ENCODE results near the gene PCDHGA2.

DNA sequence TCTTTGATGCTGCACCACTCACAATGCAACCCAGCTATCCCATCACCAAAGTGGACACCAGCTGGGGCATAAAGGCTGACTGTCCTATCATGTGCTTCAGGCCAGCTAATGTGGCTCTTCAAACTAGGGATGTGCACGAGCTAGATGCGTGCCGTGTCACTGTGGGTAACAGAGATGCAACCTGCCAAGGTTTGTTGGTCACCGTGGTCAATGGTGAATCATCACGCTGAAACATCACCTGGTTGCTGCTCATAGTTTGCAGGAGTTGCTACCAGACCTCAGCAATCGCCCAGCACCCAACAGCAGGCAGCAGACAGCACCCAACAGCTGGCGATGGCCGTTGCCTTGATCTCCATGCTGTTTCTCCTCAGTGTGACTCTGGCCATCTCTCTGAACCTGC is 10.3 kb upstream of the PCDHGA2 start:
- no peak for TF ChIP-seq SNAI2 (CRISPR knock-in tag; IDR thresholded peaks at IDR 0.05)
- no peak for TF ChIP-seq ESRRG (CRISPR knock-in tag; IDR thresholded peaks at IDR 0.05)
- TF ChIP-seq, protein P1, sequence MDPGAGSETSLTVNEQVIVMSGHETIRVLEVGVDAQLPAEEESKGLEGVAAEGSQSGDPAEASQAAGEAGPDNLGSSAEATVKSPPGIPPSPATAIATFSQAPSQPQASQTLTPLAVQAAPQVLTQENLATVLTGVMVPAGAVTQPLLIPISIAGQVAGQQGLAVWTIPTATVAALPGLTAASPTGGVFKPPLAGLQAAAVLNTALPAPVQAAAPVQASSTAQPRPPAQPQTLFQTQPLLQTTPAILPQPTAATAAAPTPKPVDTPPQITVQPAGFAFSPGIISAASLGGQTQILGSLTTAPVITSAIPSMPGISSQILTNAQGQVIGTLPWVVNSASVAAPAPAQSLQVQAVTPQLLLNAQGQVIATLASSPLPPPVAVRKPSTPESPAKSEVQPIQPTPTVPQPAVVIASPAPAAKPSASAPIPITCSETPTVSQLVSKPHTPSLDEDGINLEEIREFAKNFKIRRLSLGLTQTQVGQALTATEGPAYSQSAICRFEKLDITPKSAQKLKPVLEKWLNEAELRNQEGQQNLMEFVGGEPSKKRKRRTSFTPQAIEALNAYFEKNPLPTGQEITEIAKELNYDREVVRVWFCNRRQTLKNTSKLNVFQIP (CRISPR knock-in tag; IDR thresholded peaks at IDR 0.05; ENCODE audit: borderline replicate concordance, low read depth), result no peak
- TF ChIP-seq ZNF8 (CRISPR knock-in tag; IDR thresholded peaks at IDR 0.05), result no peak
- TF ChIP-seq, protein P2, sequence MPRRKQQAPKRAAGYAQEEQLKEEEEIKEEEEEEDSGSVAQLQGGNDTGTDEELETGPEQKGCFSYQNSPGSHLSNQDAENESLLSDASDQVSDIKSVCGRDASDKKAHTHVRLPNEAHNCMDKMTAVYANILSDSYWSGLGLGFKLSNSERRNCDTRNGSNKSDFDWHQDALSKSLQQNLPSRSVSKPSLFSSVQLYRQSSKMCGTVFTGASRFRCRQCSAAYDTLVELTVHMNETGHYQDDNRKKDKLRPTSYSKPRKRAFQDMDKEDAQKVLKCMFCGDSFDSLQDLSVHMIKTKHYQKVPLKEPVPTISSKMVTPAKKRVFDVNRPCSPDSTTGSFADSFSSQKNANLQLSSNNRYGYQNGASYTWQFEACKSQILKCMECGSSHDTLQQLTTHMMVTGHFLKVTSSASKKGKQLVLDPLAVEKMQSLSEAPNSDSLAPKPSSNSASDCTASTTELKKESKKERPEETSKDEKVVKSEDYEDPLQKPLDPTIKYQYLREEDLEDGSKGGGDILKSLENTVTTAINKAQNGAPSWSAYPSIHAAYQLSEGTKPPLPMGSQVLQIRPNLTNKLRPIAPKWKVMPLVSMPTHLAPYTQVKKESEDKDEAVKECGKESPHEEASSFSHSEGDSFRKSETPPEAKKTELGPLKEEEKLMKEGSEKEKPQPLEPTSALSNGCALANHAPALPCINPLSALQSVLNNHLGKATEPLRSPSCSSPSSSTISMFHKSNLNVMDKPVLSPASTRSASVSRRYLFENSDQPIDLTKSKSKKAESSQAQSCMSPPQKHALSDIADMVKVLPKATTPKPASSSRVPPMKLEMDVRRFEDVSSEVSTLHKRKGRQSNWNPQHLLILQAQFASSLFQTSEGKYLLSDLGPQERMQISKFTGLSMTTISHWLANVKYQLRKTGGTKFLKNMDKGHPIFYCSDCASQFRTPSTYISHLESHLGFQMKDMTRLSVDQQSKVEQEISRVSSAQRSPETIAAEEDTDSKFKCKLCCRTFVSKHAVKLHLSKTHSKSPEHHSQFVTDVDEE (CRISPR knock-in tag; IDR thresholded peaks at IDR 0.05), result no peak
- TF ChIP-seq ZFP3 (CRISPR knock-in tag; IDR thresholded peaks at IDR 0.05), result no peak
- TF ChIP-seq PPARA (CRISPR knock-in tag; IDR thresholded peaks at IDR 0.05; ENCODE audit: borderline replicate concordance), result no peak
- no peak for TF ChIP-seq TOX (CRISPR knock-in tag; IDR thresholded peaks at IDR 0.05; ENCODE audit: borderline replicate concordance)
- TF ChIP-seq, protein P3, sequence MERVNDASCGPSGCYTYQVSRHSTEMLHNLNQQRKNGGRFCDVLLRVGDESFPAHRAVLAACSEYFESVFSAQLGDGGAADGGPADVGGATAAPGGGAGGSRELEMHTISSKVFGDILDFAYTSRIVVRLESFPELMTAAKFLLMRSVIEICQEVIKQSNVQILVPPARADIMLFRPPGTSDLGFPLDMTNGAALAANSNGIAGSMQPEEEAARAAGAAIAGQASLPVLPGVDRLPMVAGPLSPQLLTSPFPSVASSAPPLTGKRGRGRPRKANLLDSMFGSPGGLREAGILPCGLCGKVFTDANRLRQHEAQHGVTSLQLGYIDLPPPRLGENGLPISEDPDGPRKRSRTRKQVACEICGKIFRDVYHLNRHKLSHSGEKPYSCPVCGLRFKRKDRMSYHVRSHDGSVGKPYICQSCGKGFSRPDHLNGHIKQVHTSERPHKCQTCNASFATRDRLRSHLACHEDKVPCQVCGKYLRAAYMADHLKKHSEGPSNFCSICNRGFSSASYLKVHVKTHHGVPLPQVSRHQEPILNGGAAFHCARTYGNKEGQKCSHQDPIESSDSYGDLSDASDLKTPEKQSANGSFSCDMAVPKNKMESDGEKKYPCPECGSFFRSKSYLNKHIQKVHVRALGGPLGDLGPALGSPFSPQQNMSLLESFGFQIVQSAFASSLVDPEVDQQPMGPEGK (CRISPR knock-in tag; IDR thresholded peaks at IDR 0.05; ENCODE audit: borderline replicate concordance), result no peak
- TF ChIP-seq ZNF565 (CRISPR knock-in tag; conservative IDR thresholded peaks at IDR 0.05; ENCODE audit: low read depth), result no peak
- TF ChIP-seq, protein P4, sequence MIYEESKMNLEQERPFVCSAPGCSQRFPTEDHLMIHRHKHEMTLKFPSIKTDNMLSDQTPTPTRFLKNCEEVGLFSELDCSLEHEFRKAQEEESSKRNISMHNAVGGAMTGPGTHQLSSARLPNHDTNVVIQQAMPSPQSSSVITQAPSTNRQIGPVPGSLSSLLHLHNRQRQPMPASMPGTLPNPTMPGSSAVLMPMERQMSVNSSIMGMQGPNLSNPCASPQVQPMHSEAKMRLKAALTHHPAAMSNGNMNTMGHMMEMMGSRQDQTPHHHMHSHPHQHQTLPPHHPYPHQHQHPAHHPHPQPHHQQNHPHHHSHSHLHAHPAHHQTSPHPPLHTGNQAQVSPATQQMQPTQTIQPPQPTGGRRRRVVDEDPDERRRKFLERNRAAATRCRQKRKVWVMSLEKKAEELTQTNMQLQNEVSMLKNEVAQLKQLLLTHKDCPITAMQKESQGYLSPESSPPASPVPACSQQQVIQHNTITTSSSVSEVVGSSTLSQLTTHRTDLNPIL (CRISPR knock-in tag; IDR thresholded peaks at IDR 0.05; ENCODE audit: low read depth), result no peak
- no peak for TF ChIP-seq TCF4 (CRISPR knock-in tag; IDR thresholded peaks at IDR 0.05; ENCODE audit: borderline replicate concordance)
- no peak for TF ChIP-seq GLIS3 (CRISPR knock-in tag; IDR thresholded peaks at IDR 0.05)
